GM23248 (cell line): Measurements from ENCODE around the gene CNGB1. TPM values are rescaled to one million over a fixed set of nuclear protein-coding genes. Genes with fewer than 3 reads are reported as not detected.
"Not testable (repeated sequence)": the region's sequence is repeated elsewhere in the genome, so short reads cannot be mapped to it uniquely, and the experiment has no call there.

Source experiments
- DNase-seq: peaks from one replicate; pipeline ENCODE4 v3.0.0-alpha.2; 2015
- H2AFZ ChIP-seq: fragments of 200-600 bp; sonication (generic); 2 replicates; pipeline ENCODE4 v1.6.1; 2016; ENCODE audit warnings: antibody characterized with exemption
- H3F3A ChIP-seq: fragments of 200-600 bp; sonication (generic); 2 replicates; pipeline ENCODE4 v1.6.1; 2016; ENCODE audit warnings: mild to moderate bottlenecking, antibody characterized with exemption, mixed run types; ENCODE audit not compliant: insufficient read depth
- H3K27ac ChIP-seq: fragments of 200-600 bp; sonication (generic); 2 replicates; pipeline ENCODE4 v1.5.1; 2016; ENCODE audit warnings: mild to moderate bottlenecking
- H3K27me3 ChIP-seq: fragments of 200-600 bp; sonication (generic); replicated peaks from 2 replicates; pipeline ENCODE4 v1.6.1; 2016; ENCODE audit warnings: mild to moderate bottlenecking; ENCODE audit not compliant: insufficient read depth
- H3K36me3 ChIP-seq: fragments of 200-600 bp; sonication (generic); 2 replicates; pipeline ENCODE4 v1.6.1; 2016; ENCODE audit warnings: low read depth, mild to moderate bottlenecking
- H3K4me1 ChIP-seq: fragments of 200-600 bp; sonication (generic); 2 replicates; pipeline ENCODE4 v1.6.1; 2016; ENCODE audit warnings: mild to moderate bottlenecking; ENCODE audit not compliant: insufficient read depth
- H3K4me2 ChIP-seq: fragments of 200-600 bp; sonication (generic); one replicate; pipeline ENCODE4 v1.6.1; 2016; ENCODE audit warnings: mild to moderate bottlenecking; ENCODE audit not compliant: unreplicated experiment
- H3K4me3 ChIP-seq: fragments of 200-600 bp; sonication (generic); 2 replicates; pipeline ENCODE4 v1.5.1; 2016; ENCODE audit warnings: mild to moderate bottlenecking
- H3K79me2 ChIP-seq: fragments of 200-600 bp; sonication (generic); 2 replicates; pipeline ENCODE4 v1.6.1; 2016; ENCODE audit warnings: mild to moderate bottlenecking; ENCODE audit not compliant: insufficient read depth
- H3K9ac ChIP-seq: fragments of 200-600 bp; sonication (generic); 2 replicates; pipeline ENCODE4 v1.6.1; 2016; ENCODE audit warnings: mild to moderate bottlenecking
- H3K9me2 ChIP-seq: fragments of 200-600 bp; sonication (generic); 2 replicates; pipeline ENCODE4 v1.6.1; 2016; ENCODE audit warnings: mixed run types, mild to moderate bottlenecking, moderate library complexity; ENCODE audit not compliant: insufficient read depth
- H3K9me3 ChIP-seq: fragments of 200-600 bp; sonication (generic); one replicate; pipeline ENCODE4 v1.6.1; 2017; ENCODE audit warnings: low read depth
- H4K20me1 ChIP-seq: fragments of 200-600 bp; sonication (generic); 2 replicates; pipeline ENCODE4 v1.6.0; 2016; ENCODE audit not compliant: insufficient read depth
- EZH2 ChIP-seq: fragments of 200-600 bp; sonication (generic); IDR thresholded peaks from 2 replicates; pipeline ENCODE4 v1.6.1; 2018; ENCODE audit warnings: antibody characterized with exemption, mild to moderate bottlenecking; ENCODE audit not compliant: insufficient read depth, poor library complexity, severe bottlenecking
- EZH2phosphoT487 ChIP-seq: fragments of 200-600 bp; sonication (generic); IDR thresholded peaks from 2 replicates; pipeline ENCODE4 v1.6.1; 2018; ENCODE audit warnings: antibody characterized with exemption, moderate library complexity, mild to moderate bottlenecking, low read depth; ENCODE audit not compliant: insufficient read depth
- WGBS, 2 experiments: methylation state at CpG; one replicate each; pipeline ENCODE4 v1.1.6; 2015 to 2017; ENCODE audit warnings: low lambda C conversion rate in 2 of 2, low coverage in 1 of 2; ENCODE audit errors: missing lambda C conversion rate in 2 of 2; 5-methylcytosine and 5-hydroxymethylcytosine counted together
- in situ Hi-C: fragments of 300-500 bp; cut with MboI; formaldehyde crosslinking; loops from 2 replicates; pipeline ENCODE4 v1.15.0; 2020
- polyA plus RNA-seq: library from polyadenylated mRNA; unstranded; fragments of >200 nt; fragmentation: Nextera tagmentation; extraction: Ambion mirVana; gene quantifications from 2 replicates; pipeline ENCODE4 v1.2.1, GENCODE V29; 2016
- total RNA-seq: library from RNA; depleted of rRNA; stranded (reverse); fragments of >200 nt; shearing (Covaris generic); gene quantifications from 2 replicates; pipeline ENCODE4 v1.2.3, GENCODE V29; 2014

The CNGB1 gene
- total and polyA plus RNA-seq, 2 experiments from 2014 or later: not detected

GRCh38 chr16:58009856-58010416 lies 39.0 kb upstream of the CNGB1 start:
- no peak for DNase-seq
- Histone ChIP-seq H3K27me3 (no peaks in the 10 kb centered on the region), H2AFZ (no peak overlapping the region), H3K79me2 (peaks cover 28% of the 10 kb centered on the region; the same call in 1 of the 2 replicates), H3K9me2 (no peaks in the 10 kb centered on the region), H3K4me1 (0 out of 2 replicates have a peak, but pooled peaks cover 8% of the 10 kb centered on the region), H3F3A (no peaks in the 10 kb centered on the region), H3K4me3 (no peak overlapping the region), H3K4me2 (no peak overlapping the region), H3K9me3 (no peaks in the 10 kb centered on the region), H3K36me3 (peaks cover 11% of the 10 kb centered on the region; the same call in 1 of the 2 replicates), H4K20me1 (no peaks in the 10 kb centered on the region), H3K27ac (no peak overlapping the region), H3K9ac (no peak overlapping the region)
- no peak for TF ChIP-seq EZH2phosphoT487
- TF ChIP-seq EZH2: no peak
- in situ Hi-C loops: loop anchor here (5.0 to 25.0 kb wide), 2 partner anchors 108 to 477 kb away; no protein-coding TSS in a partner anchor
- WGBS, 2 experiments: 96 to 99% methylated on average over 11 of the region's 11 CpGs

GRCh38 chr16:58004736-58005135 lies 33.8 kb upstream of the CNGB1 start:
- peak; percentile 18 for DNase-seq

GRCh38 chr16:58002936-58003335 lies 32.0 kb upstream of the CNGB1 start:
- TF ChIP-seq EZH2phosphoT487: no peak
- TF ChIP-seq EZH2: no peak
- in situ Hi-C loops: loop anchor here (25.0 kb wide), 1 partner anchor 484 kb away; no protein-coding TSS in a partner anchor
- Histone ChIP-seq H3K36me3 (peaks cover 5% of the 10 kb centered on the region; the same call in 1 of the 2 replicates), H3K27ac (no peak overlapping the region), H4K20me1 (no peaks in the 10 kb centered on the region), H3K4me3 (no peak overlapping the region), H2AFZ (no peak overlapping the region), H3K4me2 (no peak overlapping the region), H3K4me1 (peaks cover 16% of the 10 kb centered on the region), H3K9me3 (no peaks in the 10 kb centered on the region), H3F3A (peaks cover 18% of the 10 kb centered on the region), H3K9ac (no peak overlapping the region), H3K27me3 (no peaks in the 10 kb centered on the region), H3K79me2 (peaks cover 21% of the 10 kb centered on the region; the same call in 1 of the 2 replicates), H3K9me2 (no peaks in the 10 kb centered on the region)
- 97 to 98% methylated on average over 5 of the region's 5 CpGs for WGBS, 2 experiments
- no peak for DNase-seq

More at GRCh38 chr16:58004736-58005135, 33.8 kb upstream of the CNGB1 start:
- not testable (repeated sequence) for H3K4me3 ChIP-seq, H3K9ac ChIP-seq, H3F3A ChIP-seq, H3K9me2 ChIP-seq, H3K9me3 ChIP-seq, H3K27me3 ChIP-seq, H3K27ac ChIP-seq, H4K20me1 ChIP-seq, H3K4me1 ChIP-seq, H2AFZ ChIP-seq, H3K36me3 ChIP-seq, H3K4me2 ChIP-seq
- peaks cover 28% of the 10 kb centered on the region; the same call in 1 of the 2 replicates for H3K79me2 ChIP-seq
- 81 to 84% methylated on average over 12 of the region's 12 CpGs for WGBS, 2 experiments
- in situ Hi-C loops: loop anchor here (5.0 to 25.0 kb wide), 2 partner anchors 102 to 483 kb away; no protein-coding TSS in a partner anchor

- H3K9me3 ChIP-seq: no peaks in the 10 kb centered on the region
- H3K27ac ChIP-seq: no peak overlapping the region
- peaks cover 19% of the 10 kb centered on the region; the same call in 1 of the 2 replicates for H3K79me2 ChIP-seq
- DNase-seq: no peak
- TF ChIP-seq EZH2 (no peak), EZH2phosphoT487 (no peak)
- in situ Hi-C loops: loop anchor here (25.0 kb wide), 1 partner anchor 485 kb away; no protein-coding TSS in a partner anchor
- 70 to 73% methylated on average over 9 of the region's 9 CpGs for WGBS, 2 experiments
- no peak overlapping the region for H3K4me3 ChIP-seq
- H3K9ac ChIP-seq: no peak overlapping the region
- H3F3A ChIP-seq: peaks cover 18% of the 10 kb centered on the region
- no peak overlapping the region for H3K4me2 ChIP-seq
- peaks cover 16% of the 10 kb centered on the region for H3K4me1 ChIP-seq
- H2AFZ ChIP-seq: no peak overlapping the region
- H3K36me3 ChIP-seq: peaks cover 5% of the 10 kb centered on the region; the same call in 1 of the 2 replicates
- H3K27me3 ChIP-seq: no peaks in the 10 kb centered on the region
- H3K9me2 ChIP-seq: no peaks in the 10 kb centered on the region
- no peaks in the 10 kb centered on the region for H4K20me1 ChIP-seq
Observed at GRCh38 chr16:58002416-58002800, 31.5 kb upstream of the CNGB1 start.
